ENCODE results near the gene COX4I2. TPM values are rescaled to one million over a fixed set of nuclear protein-coding genes. Genes with fewer than 3 reads are reported as not detected.
A peak's percentile ranks its signal among the peaks of the same experiment; 100 is the strongest.

Gene COX4I2
- total RNA-seq, 2 experiments from 2014 or later, result not detected

DNA sequence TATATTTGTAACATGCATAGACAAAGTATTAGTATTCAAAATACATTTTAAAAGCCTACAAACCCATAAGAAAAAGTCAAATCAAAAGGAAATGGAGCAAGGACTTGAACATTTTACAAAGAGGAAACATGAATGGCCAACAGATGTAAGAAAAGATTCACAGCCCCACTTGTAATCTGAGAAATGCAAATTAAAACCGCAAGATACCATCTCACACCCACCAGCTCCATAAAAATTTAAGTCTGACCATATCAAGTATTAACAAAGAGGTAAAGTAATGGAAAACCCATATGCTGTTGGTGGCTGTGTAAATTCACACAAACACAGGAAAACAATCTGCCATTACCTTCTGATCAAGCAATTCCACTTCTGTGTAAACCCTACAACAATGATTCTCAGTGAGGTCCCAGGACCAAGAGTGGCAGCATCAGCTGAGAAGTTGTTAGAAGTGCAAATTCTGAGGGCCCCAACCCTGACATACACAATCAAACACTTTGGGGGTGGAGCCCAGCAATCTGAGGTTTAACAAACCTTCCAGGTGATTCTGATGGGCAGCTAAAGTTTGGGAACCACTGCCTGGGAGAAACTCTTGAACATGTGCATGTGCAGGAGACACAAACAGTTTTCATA, 54.0 kb downstream of the COX4I2 start:
- Mint-ChIP-seq H3K4me3 (peak overlapping the region; percentile 1), H3K4me1 (ENCODE audit: low read depth) (peaks cover 66% of the 10 kb centered on the region), H3K27me3 (no peaks in the 10 kb centered on the region), H3K9me3 (no peaks in the 10 kb centered on the region), H3K36me3 (ENCODE audit: low read depth) (peaks cover 71% of the 10 kb centered on the region), H3K27ac (peak overlapping the region; percentile 75)
- no peak for DNase-seq
- TF ChIP-seq, protein P1, sequence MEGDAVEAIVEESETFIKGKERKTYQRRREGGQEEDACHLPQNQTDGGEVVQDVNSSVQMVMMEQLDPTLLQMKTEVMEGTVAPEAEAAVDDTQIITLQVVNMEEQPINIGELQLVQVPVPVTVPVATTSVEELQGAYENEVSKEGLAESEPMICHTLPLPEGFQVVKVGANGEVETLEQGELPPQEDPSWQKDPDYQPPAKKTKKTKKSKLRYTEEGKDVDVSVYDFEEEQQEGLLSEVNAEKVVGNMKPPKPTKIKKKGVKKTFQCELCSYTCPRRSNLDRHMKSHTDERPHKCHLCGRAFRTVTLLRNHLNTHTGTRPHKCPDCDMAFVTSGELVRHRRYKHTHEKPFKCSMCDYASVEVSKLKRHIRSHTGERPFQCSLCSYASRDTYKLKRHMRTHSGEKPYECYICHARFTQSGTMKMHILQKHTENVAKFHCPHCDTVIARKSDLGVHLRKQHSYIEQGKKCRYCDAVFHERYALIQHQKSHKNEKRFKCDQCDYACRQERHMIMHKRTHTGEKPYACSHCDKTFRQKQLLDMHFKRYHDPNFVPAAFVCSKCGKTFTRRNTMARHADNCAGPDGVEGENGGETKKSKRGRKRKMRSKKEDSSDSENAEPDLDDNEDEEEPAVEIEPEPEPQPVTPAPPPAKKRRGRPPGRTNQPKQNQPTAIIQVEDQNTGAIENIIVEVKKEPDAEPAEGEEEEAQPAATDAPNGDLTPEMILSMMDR (IDR thresholded peaks at IDR 0.05), result no peak
- ChIA-PET CTCF (interaction anchor here (0.8 to 1.6 kb wide), 7 partner anchors 12 to 79 kb away, joined by 3 to 12 read pairs (median 3); partner anchors contain the start of gene BCL2L1), POLR2A (interaction anchor here (0.8 to 1.6 kb wide), 5 partner anchors 8 to 32 kb away, joined by 3 to 4 read pairs (median 3); no protein-coding TSS in a partner anchor)
- intact Hi-C loops (cut with micrococcal nuclease), result no loop called here
- peak; percentile 48 for ATAC-seq

DNA sequence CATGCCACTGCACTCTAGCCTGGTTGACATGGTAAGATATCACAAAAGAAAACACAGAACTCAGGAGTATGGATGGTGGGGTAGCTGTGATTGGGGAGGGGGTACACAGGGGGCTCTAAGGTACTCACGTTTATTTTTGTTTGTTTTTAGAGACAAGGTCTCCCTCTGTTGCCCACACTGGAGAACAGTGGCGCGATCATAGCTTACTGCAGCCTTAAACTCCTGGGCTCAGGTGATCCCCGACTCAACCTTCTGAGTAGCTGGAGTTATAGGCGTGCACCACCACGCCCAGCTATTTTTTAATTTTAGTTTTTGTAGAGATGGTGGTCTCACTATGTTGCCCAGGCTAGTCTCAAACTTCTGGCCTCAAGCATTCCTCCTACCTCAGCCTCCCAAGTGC, 55.7 kb downstream of the COX4I2 start:
- ATAC-seq, result no peak
- H3K27ac Mint-ChIP-seq, result peak overlapping the region; percentile 34
- peaks cover 70% of the 10 kb centered on the region for H3K36me3 Mint-ChIP-seq (ENCODE audit: low read depth)

DNA sequence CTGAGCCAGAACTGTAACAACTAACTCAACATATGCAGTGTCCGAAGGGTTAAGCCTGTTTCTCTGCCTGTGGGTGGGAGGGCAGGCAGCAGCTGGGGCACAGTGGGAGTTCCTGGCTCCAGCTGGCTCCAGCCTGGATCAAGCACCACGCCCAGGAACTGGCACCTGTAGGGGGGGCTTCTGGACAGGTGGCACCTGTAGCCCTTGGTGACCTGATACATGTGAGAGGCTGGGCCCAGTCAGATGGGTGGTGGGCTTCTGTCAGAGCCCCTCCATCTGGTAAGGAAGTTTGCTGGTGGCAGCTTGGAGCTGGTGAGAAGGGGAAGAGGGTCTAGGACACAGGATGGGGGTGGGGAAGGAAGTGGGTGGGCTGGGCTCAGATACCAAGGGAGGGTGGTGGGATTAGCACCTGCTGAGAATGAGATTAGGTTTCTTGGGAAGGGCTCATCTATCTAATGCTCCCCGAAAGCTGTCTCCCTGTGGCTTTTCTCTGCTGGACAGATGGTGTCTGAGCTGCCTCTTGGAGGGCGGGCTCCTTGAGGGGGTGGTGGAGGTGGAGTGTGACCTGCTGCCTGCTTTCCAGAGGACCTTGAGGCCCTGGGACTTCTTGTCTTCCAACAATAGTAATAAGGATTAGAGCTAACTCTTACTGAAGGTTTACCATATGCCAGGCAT, 56.4 kb downstream of the COX4I2 start:
- H3K36me3 Mint-ChIP-seq (ENCODE audit: low read depth), result peaks cover 71% of the 10 kb centered on the region

More for the DNA sequence above, 55.7 kb downstream of the COX4I2 start:
- intact Hi-C loops (cut with micrococcal nuclease), result no loop called here
- peaks cover 67% of the 10 kb centered on the region for H3K4me1 Mint-ChIP-seq (ENCODE audit: low read depth)
- POLR2A ChIA-PET, result interaction anchor here (1.1 to 1.4 kb wide), 2 partner anchors 9 to 17 kb away, joined by 3 to 5 read pairs; no protein-coding TSS in a partner anchor
- CTCF ChIA-PET, result interaction anchor here (0.6 to 1.2 kb wide), 4 partner anchors 17 to 125 kb away, joined by 3 to 6 read pairs (median 3); no protein-coding TSS in a partner anchor
- no peak for DNase-seq
- H3K9me3 Mint-ChIP-seq, result no peaks in the 10 kb centered on the region
- H3K4me3 Mint-ChIP-seq, result no peak overlapping the region
- TF ChIP-seq, protein P1 (IDR thresholded peaks at IDR 0.05), result no peak
- no peaks in the 10 kb centered on the region for H3K27me3 Mint-ChIP-seq

More for the DNA sequence above, 56.4 kb downstream of the COX4I2 start:
- ChIA-PET CTCF (interaction anchor here (1.0 to 1.2 kb wide), 2 partner anchors 18 to 30 kb away, joined by 3 to 6 read pairs; no protein-coding TSS in a partner anchor), POLR2A (interaction anchor here (1.0 to 2.0 kb wide), 4 partner anchors 8 to 17 kb away, joined by 3 to 4 read pairs (median 3); no protein-coding TSS in a partner anchor)
- no peak for ATAC-seq
- Mint-ChIP-seq H3K4me3 (no peak overlapping the region), H3K9me3 (no peaks in the 10 kb centered on the region), H3K27me3 (no peaks in the 10 kb centered on the region), H3K27ac (peak overlapping the region; percentile 76), H3K4me1 (ENCODE audit: low read depth) (peaks cover 69% of the 10 kb centered on the region)
- no peak for DNase-seq
- intact Hi-C loops (cut with micrococcal nuclease), result no loop called here
- TF ChIP-seq, protein P1 (IDR thresholded peaks at IDR 0.05), result no peak

Small RNA genes lying within 50 kb of the gene (microRNA-seq; reads per million reads assigned to microRNA genes)
- not detected for gene MIR3193 (ENCODE audit: borderline microRNAs expressed, borderline replicate concordance)

Other genes with a start within 250 kb of the COX4I2 start
- not detected for gene DEFB119, start 247.3 kb upstream of the COX4I2 start, total RNA-seq
- not detected for gene DEFB121, start 231.7 kb upstream of the COX4I2 start, total RNA-seq
- gene DEFB123, start 197.3 kb upstream of the COX4I2 start, total RNA-seq, result not detected
- gene DEFB124, start 162.8 kb upstream of the COX4I2 start, total RNA-seq, result not detected
- gene REM1, start 162.6 kb upstream of the COX4I2 start, total RNA-seq, result not detected
- 10 to 100 TPM; 91.6 to 95.5 TPM for gene HM13, start 123.5 kb upstream of the COX4I2 start, total RNA-seq
- gene ID1, start 32.6 kb upstream of the COX4I2 start, total RNA-seq, result under 1 TPM; 0.41 to 0.54 TPM
- 100 to 1,000 TPM; 182 TPM for gene BCL2L1, start 85.0 kb downstream of the COX4I2 start, total RNA-seq
- 100 to 1,000 TPM; 112 to 113 TPM for gene TPX2, start 101.4 kb downstream of the COX4I2 start, total RNA-seq
- under 1 TPM; 0.13 to 0.27 TPM for gene MYLK2, start 181.4 kb downstream of the COX4I2 start, total RNA-seq
- not detected for gene FOXS1, start 207.7 kb downstream of the COX4I2 start, total RNA-seq
- not detected for gene DUSP15, start 232.6 kb downstream of the COX4I2 start, total RNA-seq
- gene TTLL9, start 232.7 kb downstream of the COX4I2 start, total RNA-seq, result not detected

Measured in activated CD8-positive, alpha-beta T cell treated with anti-CD3 and anti-CD28 coated beads for 36 hours (primary cell).